ENCODE data around the gene NOXA1.
"Not testable (repeated sequence)": the region's sequence is repeated elsewhere in the genome, so short reads cannot be mapped to it uniquely, and the experiment has no call there.

Gene NOXA1

GRCh38 chr9:137441289-137441934, 18.2 kb downstream of the NOXA1 start, which contains the start of gene ENTPD8:
TSS of gene ENTPD8 (minus strand) at chr9:137441357. CDS start at chr9:137438285, 3,072 bp downstream.
- DNase-seq, result peak; percentile 98

- peak; percentile 51 for DNase-seq
Observed at GRCh38 chr9:137441935-137442321, 18.7 kb downstream of the NOXA1 start.

GRCh38 chr9:137444106-137444790, 21.1 kb downstream of the NOXA1 start:
- no peak for DNase-seq

GRCh38 chr9:137445275-137445807, 22.1 kb downstream of the NOXA1 start:
- DNase-seq, result peak; percentile 92

GRCh38 chr9:137445930-137446431, 22.8 kb downstream of the NOXA1 start:
- DNase-seq, result no peak

GRCh38 chr9:137446851-137447471, 23.8 kb downstream of the NOXA1 start:
- DNase-seq, result no peak

- DNase-seq, result no peak
Observed at GRCh38 chr9:137447722-137448601, 24.8 kb downstream of the NOXA1 start.

GRCh38 chr9:137448602-137448962, 25.4 kb downstream of the NOXA1 start:
- DNase-seq, result no peak

GRCh38 chr9:137449081-137449844, 26.1 kb downstream of the NOXA1 start:
- DNase-seq, result no peak

- DNase-seq, result no peak
Observed at GRCh38 chr9:137449931-137450538, 26.8 kb downstream of the NOXA1 start.

GRCh38 chr9:137450539-137451222, 27.5 kb downstream of the NOXA1 start:
- DNase-seq, result not testable (repeated sequence)

- DNase-seq, result not testable (repeated sequence)
Observed at GRCh38 chr9:137451264-137452005, 28.2 kb downstream of the NOXA1 start.

GRCh38 chr9:137452006-137452760, 29.0 kb downstream of the NOXA1 start:
- no peak for DNase-seq

GRCh38 chr9:137452761-137453642, 29.8 kb downstream of the NOXA1 start:
- DNase-seq, result no peak

GRCh38 chr9:137453643-137454081, 30.5 kb downstream of the NOXA1 start:
- DNase-seq, result peak; percentile 48

GRCh38 chr9:137454145-137454596, 31.0 kb downstream of the NOXA1 start:
- DNase-seq, result no peak

GRCh38 chr9:137454597-137455358, 31.6 kb downstream of the NOXA1 start:
- no peak for DNase-seq

Measured in RPMI8226 (cell line).